ENCODE data around the gene ZNF581.

The ZNF581 gene

DNA sequence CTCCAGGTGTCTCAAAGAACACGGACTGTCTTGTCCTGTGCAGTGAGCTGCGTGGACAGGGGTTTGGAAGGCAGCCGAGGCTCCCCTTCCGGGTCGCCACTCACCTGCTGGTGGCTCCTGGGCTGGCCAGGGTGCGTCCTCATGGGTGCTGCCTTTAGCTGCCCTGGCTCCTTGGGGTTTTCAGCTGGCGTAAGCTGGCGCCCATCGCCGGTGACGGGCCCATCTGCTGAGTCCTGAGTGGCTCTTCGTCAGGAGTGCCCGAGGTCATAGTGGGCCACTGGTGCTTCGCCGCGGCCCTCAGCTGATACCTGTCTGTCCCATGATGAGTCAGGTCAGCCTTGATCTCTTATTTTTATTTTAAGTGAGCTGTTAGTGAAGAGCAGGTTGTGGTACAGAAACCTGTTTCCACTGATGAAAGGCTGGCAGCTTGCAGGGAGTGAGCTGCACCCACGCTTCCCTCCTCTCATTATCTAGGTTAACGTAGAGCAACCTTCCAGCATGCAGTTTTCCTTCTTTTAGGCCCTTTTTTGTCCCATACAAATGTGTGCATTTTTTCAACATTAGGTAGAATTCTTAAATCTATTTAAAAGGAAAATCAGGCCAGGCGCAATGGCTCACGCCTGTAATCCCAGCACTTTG lies 50.0 kb downstream of the ZNF581 start:
- TF ChIP-seq, protein P1, sequence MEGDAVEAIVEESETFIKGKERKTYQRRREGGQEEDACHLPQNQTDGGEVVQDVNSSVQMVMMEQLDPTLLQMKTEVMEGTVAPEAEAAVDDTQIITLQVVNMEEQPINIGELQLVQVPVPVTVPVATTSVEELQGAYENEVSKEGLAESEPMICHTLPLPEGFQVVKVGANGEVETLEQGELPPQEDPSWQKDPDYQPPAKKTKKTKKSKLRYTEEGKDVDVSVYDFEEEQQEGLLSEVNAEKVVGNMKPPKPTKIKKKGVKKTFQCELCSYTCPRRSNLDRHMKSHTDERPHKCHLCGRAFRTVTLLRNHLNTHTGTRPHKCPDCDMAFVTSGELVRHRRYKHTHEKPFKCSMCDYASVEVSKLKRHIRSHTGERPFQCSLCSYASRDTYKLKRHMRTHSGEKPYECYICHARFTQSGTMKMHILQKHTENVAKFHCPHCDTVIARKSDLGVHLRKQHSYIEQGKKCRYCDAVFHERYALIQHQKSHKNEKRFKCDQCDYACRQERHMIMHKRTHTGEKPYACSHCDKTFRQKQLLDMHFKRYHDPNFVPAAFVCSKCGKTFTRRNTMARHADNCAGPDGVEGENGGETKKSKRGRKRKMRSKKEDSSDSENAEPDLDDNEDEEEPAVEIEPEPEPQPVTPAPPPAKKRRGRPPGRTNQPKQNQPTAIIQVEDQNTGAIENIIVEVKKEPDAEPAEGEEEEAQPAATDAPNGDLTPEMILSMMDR (IDR thresholded peaks at IDR 0.05; ENCODE audit: extremely low read depth, insufficient read depth, missing control alignments): no peak
- no peak for DNase-seq (ENCODE audit: low spot score)
- in situ Hi-C loops (cut with MboI; ENCODE audit: low pct_unique_long_range_greater_than_20kb, low sequenced_read_pairs, unreplicated experiment): loop anchor here (25.0 kb wide), 1 partner anchor 619 kb away; the partner anchor contains the start of gene ZSCAN5A

GRCh38 chr19:55694241-55694655 lies 50.8 kb downstream of the ZNF581 start:
- DNase-seq (ENCODE audit: low spot score): no peak
- TF ChIP-seq, protein P1 (IDR thresholded peaks at IDR 0.05; ENCODE audit: extremely low read depth, insufficient read depth, missing control alignments): no peak
- in situ Hi-C loops (cut with MboI; ENCODE audit: low pct_unique_long_range_greater_than_20kb, low sequenced_read_pairs, unreplicated experiment): loop anchor here (25.0 kb wide), 1 partner anchor 618 kb away; the partner anchor contains the start of gene ZSCAN5A

DNA sequence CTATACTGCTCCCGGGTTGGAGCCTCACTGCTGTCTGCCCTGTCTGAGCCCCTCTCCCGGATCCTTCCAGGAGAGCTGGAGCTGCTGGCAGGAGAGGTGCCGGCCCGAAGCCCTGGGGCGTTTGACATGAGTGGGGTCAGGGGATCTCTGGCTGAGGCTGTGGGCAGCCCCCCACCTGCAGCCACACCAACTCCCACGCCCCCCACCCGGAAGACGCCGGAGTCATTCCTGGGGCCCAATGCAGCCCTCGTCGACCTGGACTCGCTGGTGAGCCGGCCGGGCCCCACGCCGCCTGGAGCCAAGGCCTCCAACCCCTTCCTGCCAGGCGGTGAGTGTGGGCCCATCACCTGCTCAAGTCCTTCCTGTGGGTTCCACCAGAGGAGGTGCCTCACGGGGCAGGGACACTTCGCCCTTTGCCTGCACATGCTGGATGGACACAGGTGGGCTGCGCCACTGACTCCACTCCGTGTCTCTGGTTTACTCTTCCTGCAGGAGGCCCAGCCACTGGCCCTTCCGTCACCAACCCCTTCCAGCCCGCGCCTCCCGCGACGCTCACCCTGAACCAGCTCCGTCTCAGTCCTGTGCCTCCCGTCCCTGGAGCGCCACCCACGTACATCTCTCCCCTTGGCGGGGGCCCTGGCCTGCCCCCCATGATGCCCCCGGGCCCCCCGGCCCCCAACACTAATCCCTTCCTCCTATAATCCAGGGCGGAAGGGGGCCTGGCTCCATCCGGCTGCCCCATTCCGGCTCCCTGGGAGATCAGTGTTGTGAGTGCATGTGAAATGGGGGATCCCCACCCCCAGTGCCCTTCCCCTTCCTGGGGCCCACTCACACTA lies 51.4 kb downstream of the ZNF581 start:
- DNase-seq (ENCODE audit: low spot score): no peak
- TF ChIP-seq, protein P1 (IDR thresholded peaks at IDR 0.05; ENCODE audit: extremely low read depth, insufficient read depth, missing control alignments): no peak
- in situ Hi-C loops (cut with MboI; ENCODE audit: low pct_unique_long_range_greater_than_20kb, low sequenced_read_pairs, unreplicated experiment): loop anchor here (25.0 kb wide), 1 partner anchor 617 kb away; the partner anchor contains the start of gene ZSCAN5A

Data from GM13977 (cell line).